ENCODE results near the gene SLC25A31. TPM values are rescaled to one million over a fixed set of nuclear protein-coding genes. Genes with fewer than 3 reads are reported as not detected.

The SLC25A31 gene
- total RNA-seq, 4 donors from 2014 or later, result not detected

GRCh38 chr4:127759893-127760292 is 29.7 kb downstream of the SLC25A31 start:
- Histone ChIP-seq H3K4me1 (no peaks in the 10 kb centered on the region), H3K36me3 (no peaks in the 10 kb centered on the region), H3K9me3 (no peaks in the 10 kb centered on the region), H3K4me3 (no peak overlapping the region), H3K27ac (no peak overlapping the region), H3K27me3 (no peaks in the 10 kb centered on the region)
- DNase-seq, result no peak
- TF ChIP-seq, protein P1, sequence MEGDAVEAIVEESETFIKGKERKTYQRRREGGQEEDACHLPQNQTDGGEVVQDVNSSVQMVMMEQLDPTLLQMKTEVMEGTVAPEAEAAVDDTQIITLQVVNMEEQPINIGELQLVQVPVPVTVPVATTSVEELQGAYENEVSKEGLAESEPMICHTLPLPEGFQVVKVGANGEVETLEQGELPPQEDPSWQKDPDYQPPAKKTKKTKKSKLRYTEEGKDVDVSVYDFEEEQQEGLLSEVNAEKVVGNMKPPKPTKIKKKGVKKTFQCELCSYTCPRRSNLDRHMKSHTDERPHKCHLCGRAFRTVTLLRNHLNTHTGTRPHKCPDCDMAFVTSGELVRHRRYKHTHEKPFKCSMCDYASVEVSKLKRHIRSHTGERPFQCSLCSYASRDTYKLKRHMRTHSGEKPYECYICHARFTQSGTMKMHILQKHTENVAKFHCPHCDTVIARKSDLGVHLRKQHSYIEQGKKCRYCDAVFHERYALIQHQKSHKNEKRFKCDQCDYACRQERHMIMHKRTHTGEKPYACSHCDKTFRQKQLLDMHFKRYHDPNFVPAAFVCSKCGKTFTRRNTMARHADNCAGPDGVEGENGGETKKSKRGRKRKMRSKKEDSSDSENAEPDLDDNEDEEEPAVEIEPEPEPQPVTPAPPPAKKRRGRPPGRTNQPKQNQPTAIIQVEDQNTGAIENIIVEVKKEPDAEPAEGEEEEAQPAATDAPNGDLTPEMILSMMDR (IDR thresholded peaks at IDR 0.05), result no peak
- no peak for TF ChIP-seq POLR2A (IDR thresholded peaks at IDR 0.05)

- no peaks in the 10 kb centered on the region for H3K9me3 ChIP-seq
- no peaks in the 10 kb centered on the region for H3K4me1 ChIP-seq
- no peaks in the 10 kb centered on the region for H3K36me3 ChIP-seq
- TF ChIP-seq, protein P1 (IDR thresholded peaks at IDR 0.05), result no peak
- TF ChIP-seq POLR2A (IDR thresholded peaks at IDR 0.05), result no peak
- H3K27ac ChIP-seq, result no peak overlapping the region
- H3K27me3 ChIP-seq, result no peaks in the 10 kb centered on the region
- DNase-seq, result no peak
- no peak overlapping the region for H3K4me3 ChIP-seq
Observed at GRCh38 chr4:127771535-127772275, 41.5 kb downstream of the SLC25A31 start.

DNA sequence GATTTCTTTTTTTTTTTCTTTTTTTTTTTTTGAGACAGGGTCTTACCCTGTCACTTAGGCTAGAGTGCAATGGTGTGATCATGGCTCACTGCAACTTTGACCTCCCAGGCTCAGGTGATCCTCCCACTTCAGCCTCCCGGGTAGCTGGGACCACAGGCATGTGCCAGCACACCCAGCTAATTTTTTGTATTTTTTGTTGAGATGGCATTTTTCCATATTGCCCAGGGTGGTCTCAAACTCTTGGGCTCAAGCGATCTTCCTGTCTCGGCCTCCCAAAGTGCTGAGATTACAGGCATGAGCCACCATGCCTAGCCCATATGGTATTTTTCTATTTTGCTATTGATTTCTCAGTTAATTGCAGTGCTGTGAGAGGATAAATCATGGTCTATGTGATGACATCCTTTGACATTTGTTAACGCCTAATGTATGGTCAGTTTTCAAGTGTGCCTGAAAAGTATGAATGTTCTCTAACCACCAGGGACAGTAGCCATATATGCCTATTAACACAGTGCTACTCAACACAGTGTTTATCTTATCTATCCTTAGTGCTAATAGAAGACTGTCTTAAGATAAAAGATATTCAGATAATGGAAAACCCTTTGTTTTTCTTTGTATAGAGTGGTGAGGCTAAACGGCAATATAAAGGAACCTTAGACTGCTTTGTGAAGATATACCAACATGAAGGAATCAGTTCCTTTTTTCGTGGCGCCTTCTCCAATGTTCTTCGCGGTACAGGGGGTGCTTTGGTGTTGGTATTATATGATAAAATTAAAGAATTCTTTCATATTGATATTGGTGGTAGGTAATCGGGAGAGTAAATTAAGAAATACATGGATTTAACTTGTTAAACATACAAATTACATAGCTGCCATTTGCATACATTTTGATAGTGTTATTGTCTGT is 42.8 kb downstream of the SLC25A31 start:
- H3K9me3 ChIP-seq, result no peaks in the 10 kb centered on the region
- no peaks in the 10 kb centered on the region for H3K36me3 ChIP-seq
- no peak for TF ChIP-seq POLR2A (IDR thresholded peaks at IDR 0.05)
- TF ChIP-seq, protein P1 (IDR thresholded peaks at IDR 0.05), result no peak
- H3K4me3 ChIP-seq, result no peak overlapping the region
- H3K4me1 ChIP-seq, result no peaks in the 10 kb centered on the region
- H3K27me3 ChIP-seq, result no peaks in the 10 kb centered on the region
- DNase-seq, result no peak
- no peak overlapping the region for H3K27ac ChIP-seq

GRCh38 chr4:127775843-127776242 is 45.6 kb downstream of the SLC25A31 start:
- DNase-seq, result no peak
- H3K27me3 ChIP-seq, result no peaks in the 10 kb centered on the region
- no peaks in the 10 kb centered on the region for H3K36me3 ChIP-seq
- H3K9me3 ChIP-seq, result no peaks in the 10 kb centered on the region
- TF ChIP-seq, protein P1 (IDR thresholded peaks at IDR 0.05), result no peak
- no peak for TF ChIP-seq POLR2A (IDR thresholded peaks at IDR 0.05)
- no peak overlapping the region for H3K27ac ChIP-seq
- no peaks in the 10 kb centered on the region for H3K4me1 ChIP-seq
- H3K4me3 ChIP-seq, result no peak overlapping the region

GRCh38 chr4:127776620-127777019 is 46.4 kb downstream of the SLC25A31 start:
- H3K4me1 ChIP-seq, result peaks cover 0 to 3% (median under 1%) of the 10 kb centered on the region in 4 donors
- no peak overlapping the region for H3K4me3 ChIP-seq
- TF ChIP-seq, protein P1 (IDR thresholded peaks at IDR 0.05), result no peak
- TF ChIP-seq POLR2A (IDR thresholded peaks at IDR 0.05), result no peak
- DNase-seq, result no peak
- no peaks in the 10 kb centered on the region for H3K27me3 ChIP-seq
- no peaks in the 10 kb centered on the region for H3K9me3 ChIP-seq
- no peaks in the 10 kb centered on the region for H3K36me3 ChIP-seq
- no peak overlapping the region for H3K27ac ChIP-seq
